Measurements from ENCODE around the gene MRPL23.

DNA sequence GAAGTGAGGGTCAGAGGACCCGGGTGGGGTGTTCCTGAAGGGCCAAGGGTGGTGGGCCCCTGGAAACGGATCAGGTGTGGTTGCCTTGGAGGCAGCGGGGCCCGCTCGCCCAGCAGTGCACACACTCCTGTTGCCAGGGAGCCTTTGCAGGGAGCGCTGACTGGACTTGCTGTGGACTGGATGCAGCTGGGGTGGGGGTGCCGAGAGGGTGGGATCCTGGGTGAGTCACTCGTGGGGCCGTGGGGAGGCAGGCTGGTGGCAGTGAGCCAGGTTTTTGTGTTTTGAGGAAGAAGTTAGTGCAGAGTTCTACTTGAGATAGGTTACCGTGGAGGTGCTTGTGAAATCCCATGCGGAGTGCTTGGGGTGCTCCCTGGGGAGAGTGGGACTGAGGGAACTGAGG, 1.3 kb downstream of the MRPL23 start:
- TF ChIP-seq, protein P1, sequence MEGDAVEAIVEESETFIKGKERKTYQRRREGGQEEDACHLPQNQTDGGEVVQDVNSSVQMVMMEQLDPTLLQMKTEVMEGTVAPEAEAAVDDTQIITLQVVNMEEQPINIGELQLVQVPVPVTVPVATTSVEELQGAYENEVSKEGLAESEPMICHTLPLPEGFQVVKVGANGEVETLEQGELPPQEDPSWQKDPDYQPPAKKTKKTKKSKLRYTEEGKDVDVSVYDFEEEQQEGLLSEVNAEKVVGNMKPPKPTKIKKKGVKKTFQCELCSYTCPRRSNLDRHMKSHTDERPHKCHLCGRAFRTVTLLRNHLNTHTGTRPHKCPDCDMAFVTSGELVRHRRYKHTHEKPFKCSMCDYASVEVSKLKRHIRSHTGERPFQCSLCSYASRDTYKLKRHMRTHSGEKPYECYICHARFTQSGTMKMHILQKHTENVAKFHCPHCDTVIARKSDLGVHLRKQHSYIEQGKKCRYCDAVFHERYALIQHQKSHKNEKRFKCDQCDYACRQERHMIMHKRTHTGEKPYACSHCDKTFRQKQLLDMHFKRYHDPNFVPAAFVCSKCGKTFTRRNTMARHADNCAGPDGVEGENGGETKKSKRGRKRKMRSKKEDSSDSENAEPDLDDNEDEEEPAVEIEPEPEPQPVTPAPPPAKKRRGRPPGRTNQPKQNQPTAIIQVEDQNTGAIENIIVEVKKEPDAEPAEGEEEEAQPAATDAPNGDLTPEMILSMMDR (IDR thresholded peaks at IDR 0.05): no peak
- TF ChIP-seq POLR2A (IDR thresholded peaks at IDR 0.05) (no peak), POLR2AphosphoS5 (IDR thresholded peaks at IDR 0.05) (no peak)
